OCI-LY7 (cell line): ENCODE measurements around the gene OSBPL7.

ENCODE experiments used
- CTCF ChIP-seq: fragments of 200-600 bp; sonication (generic); conservative IDR thresholded peaks from 2 replicates; pipeline ENCODE4 v1.5.1; 2014; ENCODE audit warnings: mild to moderate bottlenecking, antibody characterized with exemption, low read length, moderate library complexity, mixed read lengths
- EZH2phosphoT487 ChIP-seq: fragments of 200-600 bp; sonication (generic); IDR thresholded peaks from 2 replicates; pipeline ENCODE4 v1.6.1; 2018; ENCODE audit warnings: low read depth, borderline replicate concordance, mild to moderate bottlenecking, mixed run types, antibody characterized with exemption, low read length, moderate library complexity, mixed read lengths

- TF ChIP-seq CTCF (no peak), EZH2phosphoT487 (no peak)
These were observed 8.9 kb upstream of the OSBPL7 start for GRCh38 chr17:47830396-47831002.
